ENCODE data around the gene SPATA19. TPM values are rescaled to one million over a fixed set of nuclear protein-coding genes. Genes with fewer than 3 reads are reported as not detected.

Gene SPATA19
- total RNA-seq, 1 donor: not detected

DNA sequence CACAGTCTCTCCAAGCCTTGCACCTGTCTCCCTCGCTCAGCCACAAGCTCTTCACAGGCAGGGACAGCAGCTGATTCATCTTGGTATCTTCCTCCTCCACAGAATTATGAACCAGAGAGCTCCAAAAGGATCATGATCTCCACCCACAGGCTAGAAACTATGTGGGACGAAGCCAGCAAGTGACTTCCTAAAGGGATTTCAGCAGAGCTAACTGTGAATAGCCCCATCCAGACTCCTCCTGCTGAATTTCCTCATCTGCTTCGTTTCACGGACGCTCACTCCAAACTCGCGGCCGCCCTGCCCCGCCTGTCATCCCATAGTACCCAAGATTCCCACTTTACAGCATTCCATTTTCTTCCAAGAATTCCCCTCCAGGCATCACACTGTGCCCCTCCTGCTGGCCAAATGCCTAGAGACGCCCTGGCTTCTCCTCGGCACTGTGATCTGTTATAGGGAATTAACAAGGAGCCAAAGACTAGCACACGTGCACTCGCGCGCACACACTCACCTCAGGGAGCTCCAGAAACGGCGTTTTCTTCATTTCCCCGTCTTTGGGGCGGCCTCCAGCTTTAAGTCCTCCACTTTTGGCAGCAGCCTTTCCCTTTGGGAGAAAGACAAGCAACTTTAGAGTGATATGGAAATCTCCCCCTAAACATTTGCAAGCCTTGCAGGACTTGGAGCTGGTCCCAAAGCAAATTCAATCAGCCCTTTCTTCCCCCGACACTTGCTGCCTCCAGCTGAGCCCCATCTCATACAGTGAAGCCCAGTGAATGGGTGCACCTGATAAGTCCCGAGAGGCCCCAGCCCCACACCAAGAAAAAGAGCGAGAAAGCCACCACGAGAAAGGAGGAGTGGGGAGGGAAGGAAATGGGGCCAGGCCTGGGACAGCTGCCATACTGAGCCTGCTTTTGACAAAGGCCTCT lies 35.5 kb downstream of the SPATA19 start:
- Histone ChIP-seq H3K4me1 (ENCODE audit: insufficient read depth, low read length) (no peaks in the 10 kb centered on the region), H3K27me3 (ENCODE audit: insufficient read depth, low read length) (no peaks in the 10 kb centered on the region), H4K20me1 (ENCODE audit: insufficient read depth, low read length) (no peaks in the 10 kb centered on the region), H3K9me3 (ENCODE audit: low read depth, low read length) (peaks cover 2% of the 10 kb centered on the region), H2AFZ (ENCODE audit: low read length) (no peak overlapping the region), H3K4me3 (ENCODE audit: insufficient read depth, low read length) (no peak overlapping the region), H3K36me3 (ENCODE audit: insufficient read depth, low read length) (no peaks in the 10 kb centered on the region), H3K4me2 (ENCODE audit: insufficient read depth, low read length) (no peak overlapping the region), H3K79me2 (ENCODE audit: insufficient read depth, low read length) (no peaks in the 10 kb centered on the region), H3K27ac (ENCODE audit: low read depth, low read length) (no peak overlapping the region)
- TF ChIP-seq, protein P1, sequence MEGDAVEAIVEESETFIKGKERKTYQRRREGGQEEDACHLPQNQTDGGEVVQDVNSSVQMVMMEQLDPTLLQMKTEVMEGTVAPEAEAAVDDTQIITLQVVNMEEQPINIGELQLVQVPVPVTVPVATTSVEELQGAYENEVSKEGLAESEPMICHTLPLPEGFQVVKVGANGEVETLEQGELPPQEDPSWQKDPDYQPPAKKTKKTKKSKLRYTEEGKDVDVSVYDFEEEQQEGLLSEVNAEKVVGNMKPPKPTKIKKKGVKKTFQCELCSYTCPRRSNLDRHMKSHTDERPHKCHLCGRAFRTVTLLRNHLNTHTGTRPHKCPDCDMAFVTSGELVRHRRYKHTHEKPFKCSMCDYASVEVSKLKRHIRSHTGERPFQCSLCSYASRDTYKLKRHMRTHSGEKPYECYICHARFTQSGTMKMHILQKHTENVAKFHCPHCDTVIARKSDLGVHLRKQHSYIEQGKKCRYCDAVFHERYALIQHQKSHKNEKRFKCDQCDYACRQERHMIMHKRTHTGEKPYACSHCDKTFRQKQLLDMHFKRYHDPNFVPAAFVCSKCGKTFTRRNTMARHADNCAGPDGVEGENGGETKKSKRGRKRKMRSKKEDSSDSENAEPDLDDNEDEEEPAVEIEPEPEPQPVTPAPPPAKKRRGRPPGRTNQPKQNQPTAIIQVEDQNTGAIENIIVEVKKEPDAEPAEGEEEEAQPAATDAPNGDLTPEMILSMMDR (IDR thresholded peaks at IDR 0.05; ENCODE audit: extremely low read depth, low read depth, low read length): no peak
- no peak for DNase-seq (ENCODE audit: insufficient read length, low spot score, missing footprints)

DNA sequence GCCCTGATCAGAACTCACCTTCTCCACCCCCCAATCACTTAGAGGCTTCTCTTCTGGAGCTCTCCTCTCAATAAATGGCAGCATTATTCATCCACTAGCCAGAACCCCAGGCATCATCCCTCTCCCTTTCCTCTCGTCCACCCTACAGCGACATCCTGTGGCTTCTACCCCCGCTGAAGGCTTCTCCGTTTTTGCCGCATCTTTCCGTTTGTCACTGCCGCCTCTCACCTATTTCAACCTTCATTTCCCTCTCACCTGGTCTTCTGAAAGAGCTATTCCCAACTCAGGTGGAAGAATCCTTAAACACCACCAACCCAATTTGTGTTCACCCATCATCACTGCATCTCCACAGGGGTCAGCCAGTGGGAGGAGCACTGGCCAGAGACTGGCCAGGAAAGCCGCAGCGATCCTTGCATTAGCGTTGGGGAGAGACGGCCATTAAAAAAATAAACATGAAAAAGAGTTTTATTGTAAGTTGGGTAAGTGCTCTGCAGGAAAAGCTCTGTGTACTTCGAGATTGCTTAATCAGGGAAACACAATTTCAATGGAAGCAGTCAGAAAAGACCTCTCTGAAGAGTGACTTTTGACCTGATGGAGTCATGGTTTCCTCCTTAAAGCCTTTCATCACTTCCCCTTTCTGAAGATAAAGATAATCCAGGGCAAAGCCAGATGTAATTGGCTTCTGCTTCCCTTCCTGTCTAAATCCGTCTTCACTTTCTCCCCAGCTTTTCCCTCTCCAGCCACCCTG lies 36.7 kb downstream of the SPATA19 start:
- no peak overlapping the region for H3K27ac ChIP-seq (ENCODE audit: low read depth, low read length)
- H3K4me1 ChIP-seq (ENCODE audit: insufficient read depth, low read length): no peaks in the 10 kb centered on the region
- no peak overlapping the region for H3K4me2 ChIP-seq (ENCODE audit: insufficient read depth, low read length)
- H3K9me3 ChIP-seq (ENCODE audit: low read depth, low read length): peaks cover 2% of the 10 kb centered on the region
- H3K36me3 ChIP-seq (ENCODE audit: insufficient read depth, low read length): no peaks in the 10 kb centered on the region
- H3K79me2 ChIP-seq (ENCODE audit: insufficient read depth, low read length): no peaks in the 10 kb centered on the region
- TF ChIP-seq, protein P1 (IDR thresholded peaks at IDR 0.05; ENCODE audit: extremely low read depth, low read depth, low read length): no peak
- no peaks in the 10 kb centered on the region for H4K20me1 ChIP-seq (ENCODE audit: insufficient read depth, low read length)
- no peak overlapping the region for H2AFZ ChIP-seq (ENCODE audit: low read length)
- H3K4me3 ChIP-seq (ENCODE audit: insufficient read depth, low read length): no peak overlapping the region
- H3K27me3 ChIP-seq (ENCODE audit: insufficient read depth, low read length): no peaks in the 10 kb centered on the region
- DNase-seq (ENCODE audit: insufficient read length, low spot score, missing footprints): no peak

DNA sequence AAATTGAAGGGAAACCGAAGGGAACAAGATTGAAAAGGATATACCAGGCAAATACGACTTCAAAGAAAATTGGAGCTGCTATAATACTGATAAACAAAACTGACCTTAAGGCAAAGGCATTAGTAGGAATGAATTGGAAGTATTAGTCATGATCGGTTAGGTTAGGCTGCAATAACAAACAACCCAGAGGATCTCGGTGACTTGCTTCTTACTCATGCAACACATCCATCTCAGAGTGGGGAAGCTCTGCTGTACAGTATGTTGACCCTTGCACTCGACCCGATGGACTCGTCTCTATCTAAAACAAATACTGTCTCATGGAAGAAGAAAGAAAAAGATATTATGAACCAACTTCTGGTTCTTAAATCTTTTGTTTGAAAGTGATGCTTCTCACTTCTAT lies 42.3 kb downstream of the SPATA19 start:
- TF ChIP-seq, protein P1 (IDR thresholded peaks at IDR 0.05; ENCODE audit: extremely low read depth, low read depth, low read length): no peak
- Histone ChIP-seq H3K9me3 (ENCODE audit: low read depth, low read length) (no peaks in the 10 kb centered on the region), H3K27me3 (ENCODE audit: insufficient read depth, low read length) (no peaks in the 10 kb centered on the region), H3K27ac (ENCODE audit: low read depth, low read length) (no peak overlapping the region), H3K36me3 (ENCODE audit: insufficient read depth, low read length) (no peaks in the 10 kb centered on the region), H3K4me1 (ENCODE audit: insufficient read depth, low read length) (no peaks in the 10 kb centered on the region), H4K20me1 (ENCODE audit: insufficient read depth, low read length) (no peaks in the 10 kb centered on the region), H3K4me3 (ENCODE audit: insufficient read depth, low read length) (no peak overlapping the region), H3K4me2 (ENCODE audit: insufficient read depth, low read length) (no peak overlapping the region), H2AFZ (ENCODE audit: low read length) (no peak overlapping the region), H3K79me2 (ENCODE audit: insufficient read depth, low read length) (no peaks in the 10 kb centered on the region)
- no peak for DNase-seq (ENCODE audit: insufficient read length, low spot score, missing footprints)

DNA sequence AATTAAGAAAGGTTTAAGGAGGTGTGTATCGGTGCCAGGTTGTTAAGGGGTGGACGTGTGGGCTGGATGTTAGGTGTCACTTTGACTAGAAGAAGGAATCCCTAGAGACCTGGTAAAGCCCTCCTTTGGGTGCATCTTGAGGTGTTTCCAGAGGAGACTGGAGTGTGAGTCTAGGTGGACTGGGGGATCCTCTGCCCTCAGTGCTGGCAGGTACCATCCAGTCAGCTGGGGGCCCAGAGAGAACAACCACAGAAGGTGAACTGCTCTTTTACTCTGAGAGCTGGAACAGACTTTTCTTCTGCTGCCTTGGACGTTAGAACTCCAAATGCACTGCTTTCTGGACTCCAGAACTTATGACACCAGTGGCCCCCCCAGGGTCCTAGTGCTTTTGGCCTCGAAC lies 44.0 kb downstream of the SPATA19 start:
- no peak overlapping the region for H3K27ac ChIP-seq (ENCODE audit: low read depth, low read length)
- H3K79me2 ChIP-seq (ENCODE audit: insufficient read depth, low read length): no peaks in the 10 kb centered on the region
- H2AFZ ChIP-seq (ENCODE audit: low read length): no peak overlapping the region
- TF ChIP-seq, protein P1 (IDR thresholded peaks at IDR 0.05; ENCODE audit: extremely low read depth, low read depth, low read length): no peak
- H3K9me3 ChIP-seq (ENCODE audit: low read depth, low read length): peaks cover 5% of the 10 kb centered on the region
- H3K4me2 ChIP-seq (ENCODE audit: insufficient read depth, low read length): no peak overlapping the region
- DNase-seq (ENCODE audit: insufficient read length, low spot score, missing footprints): no peak
- H3K36me3 ChIP-seq (ENCODE audit: insufficient read depth, low read length): no peaks in the 10 kb centered on the region
- no peak overlapping the region for H3K4me3 ChIP-seq (ENCODE audit: insufficient read depth, low read length)
- no peaks in the 10 kb centered on the region for H3K4me1 ChIP-seq (ENCODE audit: insufficient read depth, low read length)
- H4K20me1 ChIP-seq (ENCODE audit: insufficient read depth, low read length): no peaks in the 10 kb centered on the region
- H3K27me3 ChIP-seq (ENCODE audit: insufficient read depth, low read length): no peaks in the 10 kb centered on the region
